Neural cell (in vitro differentiated cells): ENCODE data around the gene TMEM164. TPM values are rescaled to one million over a fixed set of nuclear protein-coding genes. Genes with fewer than 3 reads are reported as not detected.
"Not testable (repeated sequence)": the region's sequence is repeated elsewhere in the genome, so short reads cannot be mapped to it uniquely, and the experiment has no call there.

Experiments used
- H2AFZ ChIP-seq: fragments of 200-600, 300-800 bp; sonication (generic), shearing (Covaris generic); 2 replicates; pipeline ENCODE4 v1.6.0; 2014; ENCODE audit warnings: low read depth, mild to moderate bottlenecking, antibody characterized with exemption, low read length, moderate library complexity
- H3F3A ChIP-seq: fragments of 200-600 bp; shearing (Covaris generic); 2 replicates; pipeline ENCODE4 v1.6.1; 2016; ENCODE audit warnings: mild to moderate bottlenecking, moderate library complexity, mixed read lengths, antibody characterized with exemption, low read length; ENCODE audit not compliant: insufficient read depth, poor library complexity, severe bottlenecking
- H3K27ac ChIP-seq: fragments of 200-600, 300-800 bp; sonication (generic), shearing (Covaris generic); 2 replicates; pipeline ENCODE4 v1.5.1; 2014; ENCODE audit warnings: mild to moderate bottlenecking, low read length, moderate library complexity
- H3K27me3 ChIP-seq: fragments of 300-800, 200-600 bp; sonication (generic), shearing (Covaris generic); 2 replicates; pipeline ENCODE4 v1.6.0; 2014; ENCODE audit warnings: mild to moderate bottlenecking, low read depth, low read length, moderate library complexity; ENCODE audit not compliant: insufficient read depth
- H3K36me3 ChIP-seq: fragments of 300-800, 200-600 bp; sonication (generic), shearing (Covaris generic); 2 replicates; pipeline ENCODE4 v1.5.1; 2014; ENCODE audit warnings: mild to moderate bottlenecking, antibody characterized with exemption, low read length, moderate library complexity; ENCODE audit not compliant: insufficient read depth
- H3K4me2 ChIP-seq: fragments of 300-800, 200-600 bp; sonication (generic), shearing (Covaris generic); 2 replicates; pipeline ENCODE4 v1.6.0; 2014; ENCODE audit warnings: mild to moderate bottlenecking, low read length
- H3K4me3 ChIP-seq: fragments of 300-800, 200-600 bp; sonication (generic), shearing (Covaris generic); 2 replicates; pipeline ENCODE4 v1.5.1; 2014; ENCODE audit warnings: mild to moderate bottlenecking, low read length, moderate library complexity
- H3K79me2 ChIP-seq: fragments of 200-600 bp; shearing (Covaris generic); replicated peaks from 2 replicates; pipeline ENCODE4 v1.6.0; 2014; ENCODE audit warnings: mild to moderate bottlenecking, low read length, moderate library complexity; ENCODE audit not compliant: insufficient read depth
- H3K9ac ChIP-seq: fragments of 300-800, 200-600 bp; sonication (generic), shearing (Covaris generic); 2 replicates; pipeline ENCODE4 v1.6.1; 2016; ENCODE audit warnings: mild to moderate bottlenecking, low read length, mixed read lengths
- H3K9me2 ChIP-seq: fragments of 200-600 bp; shearing (Covaris generic); 2 replicates; pipeline ENCODE4 v1.6.1; 2016; ENCODE audit warnings: mild to moderate bottlenecking, low read length, mixed read lengths; ENCODE audit not compliant: insufficient read depth
- H3K9me3 ChIP-seq: fragments of 200-600, 300-800 bp; sonication (generic), shearing (Covaris generic); 2 replicates; pipeline ENCODE4 v1.6.1; 2016; ENCODE audit warnings: mild to moderate bottlenecking, mixed run types, low read length, moderate library complexity, mixed read lengths
- H4K20me1 ChIP-seq: fragments of 200-600 bp; shearing (Covaris generic); 2 replicates; pipeline ENCODE4 v1.6.1; 2016; ENCODE audit warnings: mild to moderate bottlenecking, mixed run types; ENCODE audit not compliant: insufficient read depth
- CTCF ChIP-seq: fragments of 450-650 bp; IDR thresholded peaks from 2 replicates; pipeline ENCODE4 v1.5.1; 2014; ENCODE audit warnings: antibody characterized with exemption, mild to moderate bottlenecking, moderate library complexity; ENCODE audit not compliant: poor library complexity, severe bottlenecking
- EP300 ChIP-seq: fragments of 450-650 bp; conservative IDR thresholded peaks from 2 replicates; pipeline ENCODE4 v1.6.1; 2014; ENCODE audit warnings: antibody characterized with exemption, mild to moderate bottlenecking, moderate library complexity; ENCODE audit not compliant: poor library complexity, severe bottlenecking
- EZH2 ChIP-seq: fragments of 200-600, 300-800 bp; shearing (Covaris generic), sonication (generic); IDR thresholded peaks from 2 replicates; pipeline ENCODE4 v1.6.1; 2014; ENCODE audit warnings: antibody characterized with exemption, low read length, borderline replicate concordance, mild to moderate bottlenecking; ENCODE audit not compliant: insufficient read depth, poor library complexity, severe bottlenecking
- MXI1 ChIP-seq: fragments of 450-650 bp; conservative IDR thresholded peaks from 2 replicates; pipeline ENCODE4 v1.6.1; 2014; ENCODE audit warnings: antibody characterized with exemption, mild to moderate bottlenecking; ENCODE audit not compliant: poor library complexity, severe bottlenecking
- POLR2AphosphoS5 ChIP-seq: IDR thresholded peaks from 2 replicates; pipeline ENCODE4 v1.6.1; 2012
- RAD21 ChIP-seq: fragments of 450-650 bp; conservative IDR thresholded peaks from 2 replicates; pipeline ENCODE4 v1.6.1; 2014; ENCODE audit warnings: antibody characterized with exemption, mild to moderate bottlenecking, moderate library complexity
- SMC3 ChIP-seq: fragments of 450-650 bp; conservative IDR thresholded peaks from 2 replicates; pipeline ENCODE4 v1.6.1; 2014; ENCODE audit warnings: antibody characterized with exemption, mild to moderate bottlenecking, moderate library complexity; ENCODE audit not compliant: poor library complexity
- TAF1 ChIP-seq: IDR thresholded peaks from 2 replicates; pipeline ENCODE4 v1.6.1; 2012; ENCODE audit warnings: low read depth
- polyA plus RNA-seq: library from polyadenylated mRNA; depleted of rRNA; stranded (reverse); fragments of >200 nt; gene quantifications from 2 replicates; pipeline ENCODE4 v1.2.3, GENCODE V29; 2014
- TF ChIP-seq, protein P1 (sequence below): IDR thresholded peaks from 2 replicates; pipeline ENCODE4 v1.6.1; 2012; ENCODE audit warnings: borderline replicate concordance

TMEM164 gene
- polyA plus RNA-seq, 1 donor from 2014 or later, result 52.8 TPM

- H3K9ac ChIP-seq, H3K27me3 ChIP-seq, H3K79me2 ChIP-seq, H3F3A ChIP-seq, H3K27ac ChIP-seq, H3K36me3 ChIP-seq, H3K4me2 ChIP-seq, H4K20me1 ChIP-seq, H3K9me2 ChIP-seq, H2AFZ ChIP-seq, H3K4me3 ChIP-seq, H3K9me3 ChIP-seq: not testable (repeated sequence)
These were observed 32.1 kb upstream of the TMEM164 start for GRCh38 chrX:109970841-109971240.

DNA sequence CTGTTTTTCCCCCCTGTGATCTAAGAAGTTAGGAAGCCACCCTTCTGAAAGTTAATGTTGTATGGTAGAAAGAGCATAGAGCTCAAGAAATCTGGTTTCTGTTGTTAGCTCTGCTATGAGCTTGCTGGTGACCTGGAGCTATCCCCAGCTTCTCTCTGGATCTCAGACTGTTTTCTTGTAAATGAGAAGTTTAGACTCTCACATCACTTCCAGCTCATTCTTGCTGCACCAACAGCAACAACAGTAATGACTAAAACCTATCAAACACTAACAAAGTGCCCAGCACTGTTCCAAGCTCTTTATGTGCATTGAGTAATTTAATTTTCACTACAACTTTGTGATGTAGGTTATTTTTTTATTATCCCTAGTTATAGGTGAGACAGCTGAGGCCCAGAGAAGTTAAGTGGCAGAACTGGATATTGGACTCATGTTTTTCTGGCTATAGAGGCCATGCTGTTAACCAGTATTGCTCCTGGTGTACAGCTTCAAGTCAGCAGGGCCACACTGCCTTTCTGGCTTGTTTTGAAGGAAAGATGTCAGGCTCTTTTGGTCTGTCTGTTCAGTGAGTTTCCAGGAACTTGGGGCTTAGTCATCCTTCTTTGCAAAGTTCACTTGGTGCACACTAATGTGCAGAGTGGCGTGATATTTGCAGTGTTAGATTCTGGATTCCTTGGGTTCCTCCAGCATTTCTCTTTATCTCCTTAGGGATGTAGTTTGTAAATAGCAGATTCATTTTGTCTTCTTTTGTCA is 27.8 kb upstream of the TMEM164 start:
- Histone ChIP-seq H2AFZ (no peak overlapping the region), H3K79me2 (no peaks in the 10 kb centered on the region), H3K9ac (no peak overlapping the region), H3K27me3 (no peaks in the 10 kb centered on the region), H3K36me3 (no peaks in the 10 kb centered on the region), H3K9me3 (no peaks in the 10 kb centered on the region), H3K9me2 (no peaks in the 10 kb centered on the region), H3F3A (no peaks in the 10 kb centered on the region), H3K4me3 (no peak overlapping the region), H3K4me2 (no peak overlapping the region), H4K20me1 (no peaks in the 10 kb centered on the region), H3K27ac (no peak overlapping the region)
- TF ChIP-seq SMC3, result no peak
- TF ChIP-seq EZH2, result no peak
- TF ChIP-seq, protein P1, sequence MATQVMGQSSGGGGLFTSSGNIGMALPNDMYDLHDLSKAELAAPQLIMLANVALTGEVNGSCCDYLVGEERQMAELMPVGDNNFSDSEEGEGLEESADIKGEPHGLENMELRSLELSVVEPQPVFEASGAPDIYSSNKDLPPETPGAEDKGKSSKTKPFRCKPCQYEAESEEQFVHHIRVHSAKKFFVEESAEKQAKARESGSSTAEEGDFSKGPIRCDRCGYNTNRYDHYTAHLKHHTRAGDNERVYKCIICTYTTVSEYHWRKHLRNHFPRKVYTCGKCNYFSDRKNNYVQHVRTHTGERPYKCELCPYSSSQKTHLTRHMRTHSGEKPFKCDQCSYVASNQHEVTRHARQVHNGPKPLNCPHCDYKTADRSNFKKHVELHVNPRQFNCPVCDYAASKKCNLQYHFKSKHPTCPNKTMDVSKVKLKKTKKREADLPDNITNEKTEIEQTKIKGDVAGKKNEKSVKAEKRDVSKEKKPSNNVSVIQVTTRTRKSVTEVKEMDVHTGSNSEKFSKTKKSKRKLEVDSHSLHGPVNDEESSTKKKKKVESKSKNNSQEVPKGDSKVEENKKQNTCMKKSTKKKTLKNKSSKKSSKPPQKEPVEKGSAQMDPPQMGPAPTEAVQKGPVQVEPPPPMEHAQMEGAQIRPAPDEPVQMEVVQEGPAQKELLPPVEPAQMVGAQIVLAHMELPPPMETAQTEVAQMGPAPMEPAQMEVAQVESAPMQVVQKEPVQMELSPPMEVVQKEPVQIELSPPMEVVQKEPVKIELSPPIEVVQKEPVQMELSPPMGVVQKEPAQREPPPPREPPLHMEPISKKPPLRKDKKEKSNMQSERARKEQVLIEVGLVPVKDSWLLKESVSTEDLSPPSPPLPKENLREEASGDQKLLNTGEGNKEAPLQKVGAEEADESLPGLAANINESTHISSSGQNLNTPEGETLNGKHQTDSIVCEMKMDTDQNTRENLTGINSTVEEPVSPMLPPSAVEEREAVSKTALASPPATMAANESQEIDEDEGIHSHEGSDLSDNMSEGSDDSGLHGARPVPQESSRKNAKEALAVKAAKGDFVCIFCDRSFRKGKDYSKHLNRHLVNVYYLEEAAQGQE, result no peak
- TF ChIP-seq RAD21, result no peak
- TF ChIP-seq EP300, result no peak
- no peak for TF ChIP-seq POLR2AphosphoS5
- no peak for TF ChIP-seq CTCF
- TF ChIP-seq TAF1, result no peak
- no peak for TF ChIP-seq MXI1

GRCh38 chrX:109985210-109985609 is 17.7 kb upstream of the TMEM164 start:
- H3K79me2 ChIP-seq, H3K27ac ChIP-seq, H3K9me2 ChIP-seq, H3K9ac ChIP-seq, H3K4me3 ChIP-seq, H2AFZ ChIP-seq, H3K27me3 ChIP-seq, H4K20me1 ChIP-seq, H3K4me2 ChIP-seq, H3K9me3 ChIP-seq, H3K36me3 ChIP-seq, H3F3A ChIP-seq: not testable (repeated sequence)
